Tibial artery (tissue), 4 donors: ENCODE measurements around the gene CHD2.

Source experiments
- DNase-seq, 2 donors: peaks; one replicate each; pipeline ENCODE4 v3.0.0-alpha.2; 2019
- H3K27ac ChIP-seq, 2 donors: fragments of 200-600 bp; sonication (generic) in 1 of 2; 1 replicate in 1 of 2; 2 replicates in 1 of 2; pipeline ENCODE4 v1.5.1; 2018 to 2019; ENCODE audit warnings: mild to moderate bottlenecking in 1 of 2
- H3K27me3 ChIP-seq, 2 donors: fragments of 200-600 bp; sonication (generic) in 1 of 2; one replicate each; pipeline versions ENCODE4 v1.5.1 to v1.6.0; 2016 to 2019
- H3K36me3 ChIP-seq, 3 donors: fragments of 200-600 bp; sonication (generic) in 2 of 3; one replicate each; pipeline ENCODE4 v1.5.1; 2016 to 2019; ENCODE audit warnings: mild to moderate bottlenecking in 2 of 3
- H3K4me1 ChIP-seq, 4 donors: fragments of 200-600 bp; sonication (generic) in 2 of 4; 1 replicate in 3 of 4; 2 replicates in 1 of 4; pipeline ENCODE4 v1.5.1; 2016 to 2019
- H3K4me3 ChIP-seq, 2 donors: fragments of 200-600 bp; sonication (generic) in 1 of 2; 1 replicate in 1 of 2; 2 replicates in 1 of 2; pipeline ENCODE4 v1.5.1; 2018 to 2019; ENCODE audit warnings: mild to moderate bottlenecking in 2 of 2
- H3K9me3 ChIP-seq, 3 donors: fragments of 200-600 bp; sonication (generic) in 1 of 3; one replicate each; pipeline ENCODE4 v1.5.1; 2016 to 2019
- CTCF ChIP-seq, 2 experiments: fragments of 200-600 bp in 1 of 2; fragments of 450-650 bp in 1 of 2; IDR thresholded peaks; one replicate each; pipeline ENCODE4 v1.5.1; 2017 to 2019; ENCODE audit warnings: antibody characterized with exemption in 2 of 2, mild to moderate bottlenecking in 1 of 2, moderate library complexity in 1 of 2
- intact Hi-C: fragments of 100-400 bp; cut with DNase I; formaldehyde crosslinking; loops from one replicate; pipeline ENCODE4 v1.15.0; 2023; ENCODE audit warnings: low total_unique reads

CHD2 gene

GRCh38 chr15:92990031-92990430 lies 89.9 kb downstream of the CHD2 start:
- no peaks in the 10 kb centered on the region for H3K4me1 ChIP-seq
- no peaks in the 10 kb centered on the region for H3K9me3 ChIP-seq
- H3K4me3 ChIP-seq, result no peak overlapping the region
- no peaks in the 10 kb centered on the region for H3K27me3 ChIP-seq
- H3K27ac ChIP-seq, result no peak overlapping the region
- H3K36me3 ChIP-seq, result peaks cover 65 to 91% (median 76%) of the 10 kb centered on the region in 3 donors
- no peak for DNase-seq
- no peak for TF ChIP-seq CTCF (IDR thresholded peaks at IDR 0.05)
- intact Hi-C loops, result no loop called here

GRCh38 chr15:92992720-92993119 lies 92.6 kb downstream of the CHD2 start:
- Histone ChIP-seq H3K36me3 (peaks cover 68 to 97% (median 75%) of the 10 kb centered on the region in 3 donors), H3K27ac (no peak overlapping the region), H3K4me3 (no peak overlapping the region), H3K4me1 (no peaks in the 10 kb centered on the region), H3K9me3 (no peaks in the 10 kb centered on the region), H3K27me3 (no peaks in the 10 kb centered on the region)
- intact Hi-C loops, result no loop called here
- DNase-seq, result no peak
- TF ChIP-seq CTCF (IDR thresholded peaks at IDR 0.05), result no peak

- Histone ChIP-seq H3K27me3 (no peaks in the 10 kb centered on the region), H3K27ac (no peak overlapping the region), H3K36me3 (peaks cover 83 to 99% (median 94%) of the 10 kb centered on the region in 3 donors), H3K4me3 (no peak overlapping the region), H3K9me3 (no peaks in the 10 kb centered on the region), H3K4me1 (no peaks in the 10 kb centered on the region)
- intact Hi-C loops, result no loop called here
- TF ChIP-seq CTCF (IDR thresholded peaks at IDR 0.05), result no peak
- DNase-seq, result no peak
These were observed 97.7 kb downstream of the CHD2 start for GRCh38 chr15:92997821-92998220.

- H3K36me3 ChIP-seq, result peaks cover 91 to 98% (median 92%) of the 10 kb centered on the region in 3 donors
- no peaks in the 10 kb centered on the region for H3K4me1 ChIP-seq
- DNase-seq, result no peak
- H3K4me3 ChIP-seq, result no peak overlapping the region
- TF ChIP-seq CTCF (IDR thresholded peaks at IDR 0.05), result no peak
- H3K9me3 ChIP-seq, result no peaks in the 10 kb centered on the region
- no peaks in the 10 kb centered on the region for H3K27me3 ChIP-seq
- H3K27ac ChIP-seq, result no peak overlapping the region
- intact Hi-C loops, result no loop called here
These were observed 101.0 kb downstream of the CHD2 start for GRCh38 chr15:93001156-93001555.

- intact Hi-C loops, result no loop called here
- Histone ChIP-seq H3K36me3 (peaks cover 88 to 98% (median 95%) of the 10 kb centered on the region in 3 donors), H3K9me3 (no peaks in the 10 kb centered on the region), H3K27me3 (no peaks in the 10 kb centered on the region), H3K4me3 (no peak overlapping the region), H3K27ac (no peak overlapping the region), H3K4me1 (no peaks in the 10 kb centered on the region)
- no peak for TF ChIP-seq CTCF (IDR thresholded peaks at IDR 0.05)
- DNase-seq, result no peak
These were observed 101.8 kb downstream of the CHD2 start for GRCh38 chr15:93001881-93002280.

GRCh38 chr15:93005133-93005532 lies 105.0 kb downstream of the CHD2 start:
- H3K4me1 ChIP-seq, result no peaks in the 10 kb centered on the region
- intact Hi-C loops, result no loop called here
- peaks cover 80 to 98% (median 92%) of the 10 kb centered on the region in 3 donors for H3K36me3 ChIP-seq
- H3K4me3 ChIP-seq, result no peak overlapping the region
- no peaks in the 10 kb centered on the region for H3K27me3 ChIP-seq
- no peak overlapping the region for H3K27ac ChIP-seq
- no peak for TF ChIP-seq CTCF (IDR thresholded peaks at IDR 0.05)
- DNase-seq, result no peak
- H3K9me3 ChIP-seq, result no peaks in the 10 kb centered on the region
